ENCODE results near the gene LRRFIP2. TPM values are rescaled to one million over a fixed set of nuclear protein-coding genes. Genes with fewer than 3 reads are reported as not detected.
"Not testable (repeated sequence)": the region's sequence is repeated elsewhere in the genome, so short reads cannot be mapped to it uniquely, and the experiment has no call there.

LRRFIP2 gene
- total and polyA plus RNA-seq, 2 experiments from 2014 or later, result 29.0 to 48.8 TPM

DNA sequence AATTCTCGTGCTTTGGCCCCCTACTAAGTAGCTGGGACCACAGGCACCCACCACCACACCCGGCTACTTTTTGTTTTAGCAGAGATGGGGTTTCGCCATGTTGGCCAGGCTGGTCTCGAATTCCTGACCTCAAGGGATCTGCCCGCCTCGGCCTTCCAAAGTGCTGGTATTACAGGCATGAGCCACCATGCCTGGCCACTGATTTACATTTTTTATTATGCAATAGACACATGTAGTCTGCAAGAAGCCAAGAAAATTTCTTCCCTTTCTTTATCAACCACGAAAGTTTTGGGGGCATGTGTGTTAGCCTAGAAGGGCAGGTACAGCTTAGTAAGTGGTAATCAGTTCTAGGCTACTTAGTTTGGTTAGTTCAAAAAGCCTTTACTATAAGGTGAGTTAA is 51.1 kb downstream of the LRRFIP2 start:
- TF ChIP-seq EZH2phosphoT487 (IDR thresholded peaks at IDR 0.05; ENCODE audit: low read depth, severe bottlenecking, unreplicated experiment) (no peak), EZH2 (IDR thresholded peaks at IDR 0.05; ENCODE audit: borderline replicate concordance) (no peak)
- TF ChIP-seq, protein P1, sequence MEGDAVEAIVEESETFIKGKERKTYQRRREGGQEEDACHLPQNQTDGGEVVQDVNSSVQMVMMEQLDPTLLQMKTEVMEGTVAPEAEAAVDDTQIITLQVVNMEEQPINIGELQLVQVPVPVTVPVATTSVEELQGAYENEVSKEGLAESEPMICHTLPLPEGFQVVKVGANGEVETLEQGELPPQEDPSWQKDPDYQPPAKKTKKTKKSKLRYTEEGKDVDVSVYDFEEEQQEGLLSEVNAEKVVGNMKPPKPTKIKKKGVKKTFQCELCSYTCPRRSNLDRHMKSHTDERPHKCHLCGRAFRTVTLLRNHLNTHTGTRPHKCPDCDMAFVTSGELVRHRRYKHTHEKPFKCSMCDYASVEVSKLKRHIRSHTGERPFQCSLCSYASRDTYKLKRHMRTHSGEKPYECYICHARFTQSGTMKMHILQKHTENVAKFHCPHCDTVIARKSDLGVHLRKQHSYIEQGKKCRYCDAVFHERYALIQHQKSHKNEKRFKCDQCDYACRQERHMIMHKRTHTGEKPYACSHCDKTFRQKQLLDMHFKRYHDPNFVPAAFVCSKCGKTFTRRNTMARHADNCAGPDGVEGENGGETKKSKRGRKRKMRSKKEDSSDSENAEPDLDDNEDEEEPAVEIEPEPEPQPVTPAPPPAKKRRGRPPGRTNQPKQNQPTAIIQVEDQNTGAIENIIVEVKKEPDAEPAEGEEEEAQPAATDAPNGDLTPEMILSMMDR (IDR thresholded peaks at IDR 0.05; ENCODE audit: poor library complexity), result no peak
- no peaks in the 10 kb centered on the region for H4K20me1 ChIP-seq (ENCODE audit: insufficient read depth, poor library complexity, severe bottlenecking)
- H3K79me2 ChIP-seq, result peaks cover 6% of the 10 kb centered on the region
- no peaks in the 10 kb centered on the region for H3K9me2 ChIP-seq (replicated peaks; ENCODE audit: insufficient read depth)
- H3K4me2 ChIP-seq, result no peak overlapping the region
- H3K27me3 ChIP-seq, result no peaks in the 10 kb centered on the region
- H2AFZ ChIP-seq, result no peak overlapping the region
- H3K4me3 ChIP-seq, result no peak overlapping the region
- 99% methylated on average over 7 of the region's 7 CpGs for WGBS (ENCODE audit: low lambda C conversion rate, missing lambda C conversion rate)
- no peak overlapping the region for H3K27ac ChIP-seq
- no peaks in the 10 kb centered on the region for H3K36me3 ChIP-seq (replicated peaks; ENCODE audit: insufficient read depth, low read depth)
- peaks cover 12% of the 10 kb centered on the region for H3K4me1 ChIP-seq (ENCODE audit: insufficient read depth)
- DNase-seq (ENCODE audit: low spot score), result no peak
- no peaks in the 10 kb centered on the region for H3K9me3 ChIP-seq (ENCODE audit: low read depth)

DNA sequence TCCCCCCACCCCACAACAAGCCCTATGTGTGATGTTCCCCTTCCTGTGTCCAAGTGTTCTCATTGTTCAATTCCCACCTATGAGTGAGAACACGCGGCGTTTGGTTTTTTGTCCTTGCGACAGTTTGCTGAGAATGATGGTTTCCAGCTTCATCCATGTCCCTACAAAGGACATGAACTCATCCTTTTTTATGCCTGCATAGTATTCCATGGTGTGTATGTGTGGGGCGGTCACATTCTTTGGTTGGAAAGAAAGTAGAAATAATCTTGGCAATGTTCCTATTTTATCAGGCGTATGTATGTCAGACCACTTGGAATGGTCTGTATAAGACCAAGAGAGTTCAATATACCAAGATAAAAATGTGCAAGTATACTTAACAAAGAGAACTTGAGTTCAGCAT is 52.3 kb downstream of the LRRFIP2 start:
- H2AFZ ChIP-seq; H3K27ac ChIP-seq; H3K9me3 ChIP-seq (ENCODE audit: low read depth); H3K36me3 ChIP-seq (replicated peaks; ENCODE audit: insufficient read depth, low read depth); H3K79me2 ChIP-seq; DNase-seq (ENCODE audit: low spot score); H3K9me2 ChIP-seq (replicated peaks; ENCODE audit: insufficient read depth); H3K4me2 ChIP-seq; H3K4me3 ChIP-seq; H3K27me3 ChIP-seq; H4K20me1 ChIP-seq (ENCODE audit: insufficient read depth, poor library complexity, severe bottlenecking): not testable (repeated sequence)
- WGBS (ENCODE audit: low lambda C conversion rate, missing lambda C conversion rate), result 98% methylated on average over 6 of the region's 6 CpGs
- H3K4me1 ChIP-seq (ENCODE audit: insufficient read depth), result peaks cover 12% of the 10 kb centered on the region

DNA sequence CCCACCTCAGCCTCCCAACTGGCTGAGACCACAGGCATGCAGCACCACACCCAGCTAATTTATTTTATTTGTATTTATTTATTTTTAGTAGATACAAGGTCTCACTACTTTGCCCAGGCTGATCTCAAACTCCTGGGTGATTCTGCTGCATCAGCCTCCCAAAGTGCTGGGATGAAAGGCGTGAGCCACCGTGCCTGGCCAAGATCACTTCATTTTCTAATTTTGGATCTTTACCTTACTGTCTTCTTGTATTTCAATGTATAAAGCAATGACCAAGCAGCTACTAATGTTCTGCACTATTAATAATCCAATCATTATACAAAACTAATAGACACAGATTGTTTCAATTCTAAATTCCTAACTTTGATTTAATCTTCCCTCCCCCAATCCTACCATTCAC is 56.2 kb downstream of the LRRFIP2 start:
- Histone ChIP-seq H3K9me2 (replicated peaks; ENCODE audit: insufficient read depth) (no peaks in the 10 kb centered on the region), H3K4me1 (ENCODE audit: insufficient read depth) (no peaks in the 10 kb centered on the region), H3K4me3 (no peak overlapping the region), H2AFZ (no peak overlapping the region), H3K27ac (no peak overlapping the region), H3K4me2 (no peak overlapping the region), H3K36me3 (replicated peaks; ENCODE audit: insufficient read depth, low read depth) (no peaks in the 10 kb centered on the region), H3K79me2 (peaks cover 4% of the 10 kb centered on the region), H3K27me3 (no peaks in the 10 kb centered on the region), H3K9me3 (ENCODE audit: low read depth) (no peaks in the 10 kb centered on the region), H4K20me1 (ENCODE audit: insufficient read depth, poor library complexity, severe bottlenecking) (no peaks in the 10 kb centered on the region)
- WGBS (ENCODE audit: low lambda C conversion rate, missing lambda C conversion rate), result 100% methylated on average over 2 of the region's 2 CpGs
- TF ChIP-seq EZH2 (IDR thresholded peaks at IDR 0.05; ENCODE audit: borderline replicate concordance), result no peak
- no peak for TF ChIP-seq EZH2phosphoT487 (IDR thresholded peaks at IDR 0.05; ENCODE audit: low read depth, severe bottlenecking, unreplicated experiment)
- TF ChIP-seq, protein P1 (IDR thresholded peaks at IDR 0.05; ENCODE audit: poor library complexity), result no peak
- DNase-seq (ENCODE audit: low spot score), result no peak

DNA sequence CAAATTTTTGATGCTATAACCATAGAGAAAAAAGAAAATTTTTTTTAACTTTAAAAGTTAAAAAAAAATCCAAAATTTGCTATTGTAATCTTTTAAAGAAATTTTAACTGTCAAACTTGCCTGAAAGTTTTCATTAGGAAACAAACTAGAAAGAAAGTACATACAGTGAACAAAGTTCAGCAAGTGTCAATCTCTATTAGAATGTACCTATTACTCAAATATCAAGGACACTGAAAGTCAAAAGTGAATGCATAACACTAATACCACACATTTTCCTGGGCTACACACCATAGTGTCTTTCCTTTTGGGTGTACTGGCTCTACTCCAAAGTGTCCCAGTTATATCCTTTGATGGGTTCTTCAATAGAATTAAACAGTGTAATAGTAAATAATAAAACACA is 56.8 kb downstream of the LRRFIP2 start:
- Histone ChIP-seq H3K27me3 (no peaks in the 10 kb centered on the region), H3K79me2 (no peaks in the 10 kb centered on the region), H3K9me2 (replicated peaks; ENCODE audit: insufficient read depth) (no peaks in the 10 kb centered on the region), H2AFZ (no peak overlapping the region), H3K4me1 (ENCODE audit: insufficient read depth) (no peaks in the 10 kb centered on the region), H4K20me1 (ENCODE audit: insufficient read depth, poor library complexity, severe bottlenecking) (no peaks in the 10 kb centered on the region), H3K9me3 (ENCODE audit: low read depth) (no peaks in the 10 kb centered on the region), H3K36me3 (replicated peaks; ENCODE audit: insufficient read depth, low read depth) (no peaks in the 10 kb centered on the region), H3K27ac (no peak overlapping the region), H3K4me3 (no peak overlapping the region), H3K4me2 (no peak overlapping the region)
- no peak for DNase-seq (ENCODE audit: low spot score)
- no peak for TF ChIP-seq EZH2 (IDR thresholded peaks at IDR 0.05; ENCODE audit: borderline replicate concordance)
- no peak for TF ChIP-seq EZH2phosphoT487 (IDR thresholded peaks at IDR 0.05; ENCODE audit: low read depth, severe bottlenecking, unreplicated experiment)
- TF ChIP-seq, protein P1 (IDR thresholded peaks at IDR 0.05; ENCODE audit: poor library complexity), result no peak
